IMR-90 (cell line): ENCODE data around the gene PALM2AKAP2. TPM values are rescaled to one million over a fixed set of nuclear protein-coding genes. Genes with fewer than 3 reads are reported as not detected.

Experiments
- ATAC-seq: fragments of 200-7000 bp; cut with Tn5 transposase; 2 replicates; pipeline ENCODE4 v1.9.1; 2020; ENCODE audit warnings: low read depth, mild to moderate bottlenecking, moderate library complexity
- BruUV-seq: library from RNA; stranded (reverse); fragments of 400-500 nt; replicated peaks from 2 replicates; lab custom pipeline; 2021; lab: Mats Ljungman, UMichigan
- CTCF ChIA-PET: fragments of 300-600 bp; formaldehyde crosslinking; extraction: SDS; loops from one replicate; lab custom pipeline; 2021; ENCODE audit warnings: antibody characterized with exemption; lab: Yijun Ruan, JAX
- POLR2A ChIA-PET: fragments of 300-600 bp; sonication (Branson Sonifier 250); formaldehyde crosslinking; loops from one replicate; lab custom pipeline; 2022; ENCODE audit warnings: antibody characterized with exemption; ENCODE audit not compliant: unreplicated experiment; lab: Charles Lee
- DNase-seq: peaks from one replicate; pipeline ENCODE4 v3.0.0; 2013
- H2AFZ ChIP-seq: replicated peaks from 2 replicates; pipeline ENCODE3; 2013; ENCODE audit warnings: low read length, mild to moderate bottlenecking; ENCODE audit not compliant: poor library complexity
- H2AK5ac ChIP-seq: 2 replicates; pipeline ENCODE4 v1.6.1; 2013; ENCODE audit warnings: low read depth, low read length, inconsistent platforms
- H2AK9ac ChIP-seq: replicated peaks from 2 replicates; pipeline ENCODE3; 2013; ENCODE audit warnings: mild to moderate bottlenecking, low read depth, low read length, moderate library complexity; ENCODE audit not compliant: poor library complexity
- H2BK120ac ChIP-seq: 2 replicates; pipeline ENCODE4 v1.6.1; 2013; ENCODE audit warnings: low read depth, low read length, inconsistent platforms
- H2BK15ac ChIP-seq: 3 replicates; pipeline ENCODE4 v1.6.1; 2013; ENCODE audit warnings: low read depth, low read length, inconsistent platforms
- H2BK20ac ChIP-seq: 2 replicates; pipeline ENCODE4 v1.6.1; 2013; ENCODE audit warnings: low read depth, mild to moderate bottlenecking, inconsistent platforms, low read length, moderate library complexity
- H2BK5ac ChIP-seq: 2 replicates; pipeline ENCODE4 v1.6.1; 2013; ENCODE audit warnings: mild to moderate bottlenecking, low read depth, low read length, inconsistent platforms; ENCODE audit not compliant: poor library complexity, severe bottlenecking
- H3K14ac ChIP-seq: replicated peaks from 2 replicates; pipeline ENCODE4 v1.6.1; 2013; ENCODE audit warnings: low read depth, low read length, inconsistent platforms
- H3K18ac ChIP-seq: 2 replicates; pipeline ENCODE4 v1.6.1; 2013; ENCODE audit warnings: low read depth, low read length, control low read depth
- H3K23ac ChIP-seq: 2 replicates; pipeline ENCODE4 v1.6.1; 2013; ENCODE audit warnings: low read depth, low read length, inconsistent platforms
- H3K27ac ChIP-seq: 2 replicates; pipeline ENCODE4 v1.5.1; 2013; ENCODE audit warnings: mild to moderate bottlenecking, control low read depth, low read length; ENCODE audit not compliant: insufficient read depth
- H3K27me3 ChIP-seq: 2 replicates; pipeline ENCODE4 v1.6.1; 2013; ENCODE audit warnings: low read length; ENCODE audit not compliant: control insufficient read depth, insufficient read depth
- H3K36me3 ChIP-seq: 2 replicates; pipeline ENCODE4 v1.6.1; 2013; ENCODE audit warnings: low read length, mixed read lengths; ENCODE audit not compliant: control insufficient read depth, insufficient read depth
- H3K4ac ChIP-seq: 2 replicates; pipeline ENCODE4 v1.6.1; 2013; ENCODE audit warnings: low read depth, low read length, inconsistent platforms
- H3K4me1 ChIP-seq: 2 replicates; pipeline ENCODE4 v1.6.1; 2013; ENCODE audit warnings: low read length, mixed read lengths; ENCODE audit not compliant: control insufficient read depth, insufficient read depth
- H3K4me2 ChIP-seq: 2 replicates; pipeline ENCODE4 v1.6.1; 2013; ENCODE audit warnings: low read depth, mild to moderate bottlenecking, control low read depth, low read length, moderate library complexity
- H3K4me3 ChIP-seq: 2 replicates; pipeline ENCODE4 v1.5.1; 2013; ENCODE audit warnings: low read depth, mild to moderate bottlenecking, control low read depth, low read length, moderate library complexity; ENCODE audit not compliant: insufficient read depth
- H3K56ac ChIP-seq: 2 replicates; pipeline ENCODE4 v1.6.1; 2013; ENCODE audit warnings: low read length, inconsistent platforms; ENCODE audit not compliant: insufficient read depth; ENCODE audit errors: extremely low read depth
- H3K79me1 ChIP-seq, 2 experiments: 2 replicates each; pipeline ENCODE4 v1.6.1; 2013; ENCODE audit warnings: low read length in 2 of 2, inconsistent platforms in 1 of 2, low read depth in 1 of 2
- H3K9ac ChIP-seq: 2 replicates; pipeline ENCODE4 v1.6.1; 2013; ENCODE audit warnings: low read depth, low read length, control low read depth
- H3K9me1 ChIP-seq: 2 replicates; pipeline ENCODE4 v1.6.1; 2013; ENCODE audit warnings: low read length, inconsistent platforms; ENCODE audit not compliant: insufficient read depth
- H3K9me3 ChIP-seq: 2 replicates; pipeline ENCODE4 v1.6.1; 2013; ENCODE audit warnings: low read length; ENCODE audit not compliant: control insufficient read depth, insufficient read depth
- H4K20me1 ChIP-seq: 2 replicates; pipeline ENCODE4 v1.6.1; 2013; ENCODE audit warnings: low read length, inconsistent platforms; ENCODE audit not compliant: insufficient read depth
- H4K5ac ChIP-seq: 2 replicates; pipeline ENCODE4 v1.6.1; 2013; ENCODE audit warnings: mild to moderate bottlenecking, low read depth, low read length, control low read depth
- H4K8ac ChIP-seq, 2 experiments: 2 replicates each; pipeline ENCODE4 v1.6.1; 2013; ENCODE audit warnings: low read depth in 2 of 2, low read length in 2 of 2, control low read depth in 1 of 2, inconsistent platforms in 1 of 2
- H4K91ac ChIP-seq: 2 replicates; pipeline ENCODE4 v1.6.1; 2013; ENCODE audit warnings: low read depth, low read length, inconsistent platforms; ENCODE audit not compliant: insufficient read depth
- CEBPB ChIP-seq: IDR thresholded peaks from 2 replicates; pipeline ENCODE4 v1.6.1; 2012; ENCODE audit warnings: low read depth, low read length, improper control_type of control experiment
- FOS ChIP-seq: fragments of 150-350 bp; IDR thresholded peaks from 2 replicates; pipeline ENCODE4 v1.6.1; 2016; ENCODE audit warnings: low read depth, low read length
- MAFK ChIP-seq: IDR thresholded peaks from 2 replicates; pipeline ENCODE4 v1.6.1; 2012; ENCODE audit warnings: low read depth, low read length, improper control_type of control experiment
- MXI1 ChIP-seq: IDR thresholded peaks from 2 replicates; pipeline ENCODE4 v1.6.1; 2012; ENCODE audit warnings: low read depth, mild to moderate bottlenecking, low read length, moderate library complexity, borderline replicate concordance
- NFE2L2 ChIP-seq: fragments of 150-350 bp; IDR thresholded peaks from 2 replicates; pipeline ENCODE4 v1.6.1; 2016; ENCODE audit warnings: low read depth, mild to moderate bottlenecking, low read length
- POLR2A ChIP-seq: IDR thresholded peaks from 2 replicates; pipeline ENCODE4 v1.6.1; 2012; ENCODE audit warnings: mild to moderate bottlenecking, low read depth, low read length
- RAD21 ChIP-seq: IDR thresholded peaks from 2 replicates; pipeline ENCODE4 v1.6.1; 2012; ENCODE audit warnings: low read length, improper control_type of control experiment
- RFX5 ChIP-seq: IDR thresholded peaks from 2 replicates; pipeline ENCODE4 v1.8.0; 2012; ENCODE audit warnings: low read depth, mild to moderate bottlenecking, low read length, moderate library complexity
- SMC3 ChIP-seq: fragments of 150-350 bp; IDR thresholded peaks from 2 replicates; pipeline ENCODE4 v1.6.1; 2016; ENCODE audit warnings: low read depth, mild to moderate bottlenecking, antibody characterized with exemption, low read length, moderate library complexity
- WGBS, 2 experiments: methylation state at CpG; one replicate each; pipeline versions ENCODE4 v1.1.5 to v1.1.7; 2013; ENCODE audit warnings: missing lambda C conversion rate in 2 of 2; ENCODE audit not compliant: insufficient read length in 1 of 2; ENCODE audit errors: extremely low coverage in 2 of 2; 5-methylcytosine and 5-hydroxymethylcytosine counted together
- dilution Hi-C: fragments of 300-500 bp; cut with HindIII; formaldehyde crosslinking; loops from one replicate; pipeline ENCODE4 v1.14.3; 2018; ENCODE audit warnings: low sequenced_read_pairs; ENCODE audit not compliant: unreplicated experiment
- in situ Hi-C: fragments of 300-500 bp; cut with MboI; formaldehyde crosslinking; loops from 3 replicates; pipeline ENCODE4 v1.14.3; 2019; ENCODE audit warnings: low sequenced_read_pairs, inconsistent platforms, mixed read lengths
- intact Hi-C: fragments of 100-400 bp; cut with micrococcal nuclease; formaldehyde crosslinking; loops from 2 replicates; pipeline ENCODE4 v1.10.0; 2022
- polyA plus RNA-seq, 3 experiments: library from polyadenylated mRNA; depleted of rRNA; stranded (reverse); fragments of >200 nt; gene quantifications; 2 replicates each; pipeline ENCODE4 v1.2.3, GENCODE V29; 2012; ENCODE audit warnings: low replicate concordance in 1 of 3
- total RNA-seq: library from RNA; depleted of rRNA; stranded (reverse); fragments of >200 nt; gene quantifications from 2 replicates; pipeline ENCODE4 v1.2.3, GENCODE V29; 2012
- TF ChIP-seq, protein P1 (sequence below): fragments of 150-350 bp; IDR thresholded peaks from 2 replicates; pipeline ENCODE4 v1.6.1; 2017; ENCODE audit warnings: mild to moderate bottlenecking, antibody characterized with exemption, low read length, low read depth
- TF ChIP-seq, protein P2 (sequence below): conservative IDR thresholded peaks from 2 replicates; pipeline ENCODE4 v1.5.1; 2012; ENCODE audit warnings: mild to moderate bottlenecking, low read depth, low read length, improper control_type of control experiment
- TF ChIP-seq, protein P3 (sequence below): fragments of 150-350 bp; IDR thresholded peaks from 2 replicates; pipeline ENCODE4 v1.6.1; 2016; ENCODE audit warnings: low read depth, mild to moderate bottlenecking, low read length, moderate library complexity, borderline replicate concordance

PALM2AKAP2 gene
- total and polyA plus RNA-seq, 2 of the 4 experiments (the other 2 are of a cell fraction): 3.2 to 14.2 TPM

DNA sequence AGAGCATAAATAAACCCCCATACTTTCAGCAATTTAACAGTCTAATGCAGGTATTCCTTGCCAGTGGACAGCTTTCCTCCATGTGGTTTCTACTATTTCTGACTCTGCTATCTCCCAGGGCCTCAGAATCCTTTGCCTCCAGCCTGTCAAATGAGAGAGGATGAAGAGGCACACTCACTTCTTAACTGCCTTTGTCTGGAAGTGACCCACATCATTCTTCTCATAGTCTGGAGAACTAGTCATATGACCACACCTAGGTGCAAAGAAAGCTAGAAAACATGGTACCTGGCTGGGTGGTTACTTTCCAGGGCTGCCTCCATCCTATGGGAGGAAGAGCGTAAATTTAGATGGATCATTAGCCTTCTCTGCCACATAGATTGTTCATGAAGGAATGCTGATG lies 22.5 kb downstream of the PALM2AKAP2 start:
- ChIA-PET CTCF (no interaction called here), POLR2A (no interaction called here)
- Histone ChIP-seq H4K20me1 (peaks cover 26% of the 10 kb centered on the region; the same call in 1 of the 2 replicates), H3K27ac (no peak overlapping the region), H2AFZ (no peak overlapping the region), H2BK20ac (no peak overlapping the region), H3K18ac (no peak overlapping the region), H2BK120ac (no peak overlapping the region), H3K4me1 (peaks cover 20% of the 10 kb centered on the region), H3K9ac (no peak overlapping the region), H3K36me3 (no peaks in the 10 kb centered on the region), H3K23ac (0 out of 2 replicates have a peak overlapping the region, but pooled peaks have one; percentile 31), H3K79me1 (peaks cover 53 to 87% of the 10 kb centered on the region in 2 experiments), H4K5ac (no peak overlapping the region), H3K4me3 (no peak overlapping the region), H3K14ac (no peak overlapping the region), H3K4ac (no peak overlapping the region), H3K4me2 (no peak overlapping the region), H3K9me1 (peaks cover 36% of the 10 kb centered on the region), H3K9me3 (no peaks in the 10 kb centered on the region), H2BK5ac (no peak overlapping the region), H3K27me3 (no peaks in the 10 kb centered on the region), H4K8ac (no peak overlapping the region), H2BK15ac (no peak overlapping the region; the same call in 2 of the 3 replicates), H3K56ac (no peak overlapping the region), H2AK5ac (peak overlapping the region; percentile 43; the same call in 1 of the 2 replicates), H2AK9ac (no peak overlapping the region), H4K91ac (no peak overlapping the region)
- no TSS peak for BruUV-seq
- dilution Hi-C loops (no loop called here), intact Hi-C loops (no loop called here), in situ Hi-C loops (no loop called here)
- no peak for ATAC-seq
- no CpG with 5 or more reads among the region's 1 CpG for WGBS, 2 experiments
- TF ChIP-seq, protein P1, sequence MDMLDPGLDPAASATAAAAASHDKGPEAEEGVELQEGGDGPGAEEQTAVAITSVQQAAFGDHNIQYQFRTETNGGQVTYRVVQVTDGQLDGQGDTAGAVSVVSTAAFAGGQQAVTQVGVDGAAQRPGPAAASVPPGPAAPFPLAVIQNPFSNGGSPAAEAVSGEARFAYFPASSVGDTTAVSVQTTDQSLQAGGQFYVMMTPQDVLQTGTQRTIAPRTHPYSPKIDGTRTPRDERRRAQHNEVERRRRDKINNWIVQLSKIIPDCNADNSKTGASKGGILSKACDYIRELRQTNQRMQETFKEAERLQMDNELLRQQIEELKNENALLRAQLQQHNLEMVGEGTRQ: no peak
- no peak for TF ChIP-seq MAFK
- TF ChIP-seq RAD21: no peak
- no peak for TF ChIP-seq POLR2A
- TF ChIP-seq NFE2L2: no peak
- TF ChIP-seq MXI1: no peak
- TF ChIP-seq, protein P2, sequence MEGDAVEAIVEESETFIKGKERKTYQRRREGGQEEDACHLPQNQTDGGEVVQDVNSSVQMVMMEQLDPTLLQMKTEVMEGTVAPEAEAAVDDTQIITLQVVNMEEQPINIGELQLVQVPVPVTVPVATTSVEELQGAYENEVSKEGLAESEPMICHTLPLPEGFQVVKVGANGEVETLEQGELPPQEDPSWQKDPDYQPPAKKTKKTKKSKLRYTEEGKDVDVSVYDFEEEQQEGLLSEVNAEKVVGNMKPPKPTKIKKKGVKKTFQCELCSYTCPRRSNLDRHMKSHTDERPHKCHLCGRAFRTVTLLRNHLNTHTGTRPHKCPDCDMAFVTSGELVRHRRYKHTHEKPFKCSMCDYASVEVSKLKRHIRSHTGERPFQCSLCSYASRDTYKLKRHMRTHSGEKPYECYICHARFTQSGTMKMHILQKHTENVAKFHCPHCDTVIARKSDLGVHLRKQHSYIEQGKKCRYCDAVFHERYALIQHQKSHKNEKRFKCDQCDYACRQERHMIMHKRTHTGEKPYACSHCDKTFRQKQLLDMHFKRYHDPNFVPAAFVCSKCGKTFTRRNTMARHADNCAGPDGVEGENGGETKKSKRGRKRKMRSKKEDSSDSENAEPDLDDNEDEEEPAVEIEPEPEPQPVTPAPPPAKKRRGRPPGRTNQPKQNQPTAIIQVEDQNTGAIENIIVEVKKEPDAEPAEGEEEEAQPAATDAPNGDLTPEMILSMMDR: no peak
- TF ChIP-seq FOS: no peak
- no peak for TF ChIP-seq CEBPB
- TF ChIP-seq SMC3: no peak
- TF ChIP-seq, protein P3, sequence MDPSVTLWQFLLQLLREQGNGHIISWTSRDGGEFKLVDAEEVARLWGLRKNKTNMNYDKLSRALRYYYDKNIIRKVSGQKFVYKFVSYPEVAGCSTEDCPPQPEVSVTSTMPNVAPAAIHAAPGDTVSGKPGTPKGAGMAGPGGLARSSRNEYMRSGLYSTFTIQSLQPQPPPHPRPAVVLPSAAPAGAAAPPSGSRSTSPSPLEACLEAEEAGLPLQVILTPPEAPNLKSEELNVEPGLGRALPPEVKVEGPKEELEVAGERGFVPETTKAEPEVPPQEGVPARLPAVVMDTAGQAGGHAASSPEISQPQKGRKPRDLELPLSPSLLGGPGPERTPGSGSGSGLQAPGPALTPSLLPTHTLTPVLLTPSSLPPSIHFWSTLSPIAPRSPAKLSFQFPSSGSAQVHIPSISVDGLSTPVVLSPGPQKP: no peak
- no peak for TF ChIP-seq RFX5
- no peak for DNase-seq
